Heart left ventricle (tissue), 13 donors: ENCODE data around the gene MORC2.

Experiments used
- POLR2A ChIP-seq, 2 donors: fragments of 450-650 bp; IDR thresholded peaks; one replicate each; pipeline ENCODE4 v1.6.1; 2017; ENCODE audit warnings: antibody characterized with exemption in 2 of 2, mild to moderate bottlenecking in 2 of 2, moderate library complexity in 2 of 2
- TF ChIP-seq, protein P1 (sequence below), 12 donors: fragments of 200-600 bp; sonication (generic) in 4 of 12; IDR thresholded peaks; one replicate each; pipeline versions ENCODE4 v1.5.0 to v1.8.0; 2018 to 2022; ENCODE audit warnings: antibody characterized with exemption in 12 of 12, mild to moderate bottlenecking in 5 of 12
- donor health status: ischemic (EF 13 %, LVEDD 7.1; RV severe dilation, severe dysfunction).
- donor health status: DM: no; HTN: yes; CAD: no.
- donor health status: DM: no; HTN: no; CAD: no.
- donor health status: ischemic (EF 25% LVEDD 6.9; RV normal size, moderate dysfunction).
- donor health status: ischemic (EF 25% LVEDD 5.7; RV mildly dilated, moderate dysfunction).
- donor health status: ischemic (EF 35%, LVEDD 5.7; RV mildly dilated, moderate dysfunction).
- donor health status: nonischemic (EF 11% LVEDD 7.7; RV severe dilation, severe dysfunction).
- donor health status: DM: yes; HTN: yes; CAD: no.
- donor health status: PGD.
- donor health status: ischemic (EF 29% LVEDD 5.4; RV normal size, mild dysfunction).
- donor health status: nonischemic (EF 23%, LVEDD 6.1; RV moderate dilation, normal function).

DNA sequence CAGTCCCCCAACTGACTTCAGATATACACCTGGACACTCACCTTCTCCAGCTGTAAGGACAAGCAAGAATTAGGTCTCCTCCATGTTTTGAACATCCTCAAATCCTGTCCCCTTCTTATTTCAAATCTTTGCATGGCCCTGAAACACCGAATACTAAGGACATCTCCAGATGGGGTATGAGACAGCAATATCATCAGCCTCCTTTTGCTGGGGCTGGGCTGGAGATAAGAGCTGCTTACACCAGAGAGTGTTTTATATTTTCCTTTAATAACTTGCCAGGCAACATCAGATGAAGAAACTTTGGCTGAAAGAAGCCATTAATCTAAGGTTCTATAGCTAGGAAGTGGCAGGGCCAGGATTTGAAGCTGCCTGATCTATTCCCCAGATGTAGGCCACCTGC, 22.1 kb upstream of the MORC2 start:
- TF ChIP-seq, protein P1, sequence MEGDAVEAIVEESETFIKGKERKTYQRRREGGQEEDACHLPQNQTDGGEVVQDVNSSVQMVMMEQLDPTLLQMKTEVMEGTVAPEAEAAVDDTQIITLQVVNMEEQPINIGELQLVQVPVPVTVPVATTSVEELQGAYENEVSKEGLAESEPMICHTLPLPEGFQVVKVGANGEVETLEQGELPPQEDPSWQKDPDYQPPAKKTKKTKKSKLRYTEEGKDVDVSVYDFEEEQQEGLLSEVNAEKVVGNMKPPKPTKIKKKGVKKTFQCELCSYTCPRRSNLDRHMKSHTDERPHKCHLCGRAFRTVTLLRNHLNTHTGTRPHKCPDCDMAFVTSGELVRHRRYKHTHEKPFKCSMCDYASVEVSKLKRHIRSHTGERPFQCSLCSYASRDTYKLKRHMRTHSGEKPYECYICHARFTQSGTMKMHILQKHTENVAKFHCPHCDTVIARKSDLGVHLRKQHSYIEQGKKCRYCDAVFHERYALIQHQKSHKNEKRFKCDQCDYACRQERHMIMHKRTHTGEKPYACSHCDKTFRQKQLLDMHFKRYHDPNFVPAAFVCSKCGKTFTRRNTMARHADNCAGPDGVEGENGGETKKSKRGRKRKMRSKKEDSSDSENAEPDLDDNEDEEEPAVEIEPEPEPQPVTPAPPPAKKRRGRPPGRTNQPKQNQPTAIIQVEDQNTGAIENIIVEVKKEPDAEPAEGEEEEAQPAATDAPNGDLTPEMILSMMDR (IDR thresholded peaks at IDR 0.05): no peak
- TF ChIP-seq POLR2A (IDR thresholded peaks at IDR 0.05): no peak
